HG02852 (cell line): ENCODE data around the gene GALNT17.
"Not testable (repeated sequence)": the region's sequence is repeated elsewhere in the genome, so short reads cannot be mapped to it uniquely, and the experiment has no call there.

Source experiments
- ATAC-seq: cut with Tn5 transposase; IDR thresholded peaks from one replicate; pipeline ENCODE4 v1.9.1; 2021; ENCODE audit warnings: mild to moderate bottlenecking, moderate library complexity; ENCODE audit not compliant: unreplicated experiment

Gene GALNT17

GRCh38 chr7:71547426-71547825 is 415.5 kb downstream of the GALNT17 start:
- no peak for ATAC-seq

- no peak for ATAC-seq
Measured at GRCh38 chr7:71548746-71549145, 416.8 kb downstream of the GALNT17 start.

DNA sequence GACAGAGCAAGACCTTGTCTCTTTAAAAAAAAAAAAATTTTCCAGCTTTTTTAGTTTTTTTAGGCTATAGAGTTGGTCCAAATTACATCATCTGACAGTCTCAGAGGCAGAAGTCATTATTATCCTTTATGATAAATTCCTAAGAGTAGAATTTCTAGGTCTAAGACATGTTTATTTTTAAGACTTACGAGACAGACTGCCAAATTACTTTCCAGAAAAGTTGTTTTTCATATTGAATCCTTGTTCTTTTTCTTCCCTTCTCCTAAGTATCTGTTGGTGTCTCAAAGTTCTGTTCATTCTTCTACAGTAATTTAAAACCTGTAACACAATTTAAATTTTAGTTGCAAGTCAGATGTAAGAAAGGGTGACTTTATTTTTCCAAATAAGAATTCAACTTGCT is 421.4 kb downstream of the GALNT17 start:
- ATAC-seq: no peak

DNA sequence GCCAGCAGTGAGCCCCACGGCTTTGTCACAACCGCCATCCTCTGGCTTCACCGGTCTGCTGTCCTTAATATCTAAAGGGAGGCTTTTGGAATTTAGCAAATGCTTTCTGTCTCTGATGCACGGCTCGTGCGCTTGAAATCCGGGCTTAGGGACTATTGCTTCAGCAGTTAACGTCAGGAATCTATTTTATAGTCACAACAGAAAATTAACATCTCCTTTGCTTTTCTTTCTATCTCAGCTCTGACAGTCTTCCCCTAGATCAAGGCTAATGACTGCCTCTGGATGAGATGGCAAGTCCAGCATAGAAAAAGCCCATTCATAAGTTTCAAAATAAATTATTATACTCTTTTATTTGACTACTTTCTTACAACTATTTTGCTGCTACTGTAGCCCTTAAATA is 423.8 kb downstream of the GALNT17 start:
- ATAC-seq: no peak

GRCh38 chr7:71558806-71559613 is 427.1 kb downstream of the GALNT17 start:
- no peak for ATAC-seq

DNA sequence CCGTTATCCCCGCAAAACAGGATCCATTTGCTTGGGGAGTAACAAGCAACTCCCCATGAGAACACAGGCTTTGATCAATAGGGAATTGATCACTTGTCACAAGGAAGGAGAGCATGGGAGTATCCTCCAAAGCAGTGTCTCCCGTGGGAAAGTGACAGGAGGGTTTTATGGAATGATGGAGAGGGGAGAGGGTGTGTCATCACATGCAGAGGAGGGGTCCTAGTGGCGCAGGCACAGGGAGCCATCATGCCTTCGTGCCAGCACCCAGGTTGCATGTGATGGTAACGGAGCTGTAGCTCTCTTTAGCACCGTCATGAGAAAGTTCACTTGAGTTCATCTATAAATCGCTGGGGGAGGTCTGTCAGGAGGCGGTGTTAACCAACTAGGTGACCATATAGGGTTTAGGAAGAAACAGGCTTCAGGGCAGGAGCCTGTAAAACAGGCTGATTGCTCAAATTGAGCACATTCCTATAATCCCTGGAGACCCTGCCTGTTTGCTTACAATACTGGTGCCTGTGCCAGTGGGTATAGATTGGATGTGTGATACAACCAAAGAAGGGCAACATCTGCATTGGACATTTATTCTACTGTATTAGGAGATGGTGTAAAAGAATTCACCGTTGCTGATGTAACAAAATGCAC is 428.5 kb downstream of the GALNT17 start:
- ATAC-seq: no peak

GRCh38 chr7:71563276-71563675 is 431.3 kb downstream of the GALNT17 start:
- no peak for ATAC-seq

GRCh38 chr7:71566376-71566775 is 434.4 kb downstream of the GALNT17 start:
- no peak for ATAC-seq

DNA sequence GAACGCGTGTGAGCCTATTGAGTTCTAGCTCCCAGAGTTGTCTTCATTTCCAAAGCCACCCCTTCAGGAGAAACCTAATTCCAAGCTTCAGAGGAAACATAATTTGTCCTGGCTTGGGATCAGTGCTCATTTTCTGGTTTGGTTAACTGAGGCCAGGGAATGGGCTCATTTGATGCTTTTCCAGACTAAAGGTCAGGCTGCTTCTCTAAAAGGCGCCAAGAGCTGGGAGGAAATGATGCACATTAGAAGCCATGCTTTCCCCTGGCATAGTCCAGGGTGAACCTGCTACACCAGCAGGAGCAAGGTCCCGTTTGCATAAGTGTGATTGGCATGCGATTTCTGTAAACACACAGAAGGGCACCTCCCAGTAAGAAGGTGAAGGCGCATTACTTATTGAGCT is 435.0 kb downstream of the GALNT17 start:
- ATAC-seq: no peak

GRCh38 chr7:71574153-71574860 is 442.4 kb downstream of the GALNT17 start:
- ATAC-seq: no peak

GRCh38 chr7:71580027-71580426 is 448.1 kb downstream of the GALNT17 start:
- no peak for ATAC-seq

DNA sequence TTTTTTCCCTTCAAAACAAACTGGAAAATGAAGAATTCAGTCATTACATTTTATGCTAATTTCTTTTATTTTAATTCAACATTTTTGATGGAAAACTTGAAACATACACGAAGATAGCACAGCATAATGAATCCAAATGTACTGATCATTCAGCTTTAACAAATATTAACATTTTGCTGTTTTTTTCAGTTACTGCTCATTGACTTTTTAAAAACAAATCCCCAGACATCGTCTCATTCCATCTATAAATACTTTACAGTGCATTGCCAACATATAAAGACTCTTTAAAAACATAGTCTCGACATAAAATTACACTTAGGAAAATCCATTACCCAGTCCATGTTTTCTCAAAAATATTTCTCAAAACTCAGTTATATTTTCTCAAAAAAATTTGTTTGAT is 452.3 kb downstream of the GALNT17 start:
- no peak for ATAC-seq

- no peak for ATAC-seq
Measured at GRCh38 chr7:71591876-71592275, 459.9 kb downstream of the GALNT17 start.

GRCh38 chr7:71592388-71592787 is 460.4 kb downstream of the GALNT17 start:
- ATAC-seq: not testable (repeated sequence)

DNA sequence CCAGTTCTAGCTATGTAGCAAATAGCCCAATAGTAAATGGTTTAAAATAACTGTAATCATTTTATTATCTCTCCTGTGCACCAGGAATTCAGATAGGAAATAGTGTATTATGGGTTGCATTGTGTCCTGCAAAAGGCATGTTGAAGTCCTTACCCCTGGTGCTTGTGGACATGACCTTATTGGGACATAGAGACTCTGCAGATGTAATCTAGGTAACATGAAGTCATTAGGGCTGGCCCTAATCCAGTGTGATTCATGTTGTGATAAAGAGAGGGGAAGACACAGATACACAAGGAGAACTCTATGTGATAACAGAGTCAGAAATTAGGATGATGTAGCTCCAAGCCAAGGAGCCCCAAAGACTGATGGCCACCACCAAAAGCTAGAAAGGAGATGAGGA is 462.8 kb downstream of the GALNT17 start:
- no peak for ATAC-seq

DNA sequence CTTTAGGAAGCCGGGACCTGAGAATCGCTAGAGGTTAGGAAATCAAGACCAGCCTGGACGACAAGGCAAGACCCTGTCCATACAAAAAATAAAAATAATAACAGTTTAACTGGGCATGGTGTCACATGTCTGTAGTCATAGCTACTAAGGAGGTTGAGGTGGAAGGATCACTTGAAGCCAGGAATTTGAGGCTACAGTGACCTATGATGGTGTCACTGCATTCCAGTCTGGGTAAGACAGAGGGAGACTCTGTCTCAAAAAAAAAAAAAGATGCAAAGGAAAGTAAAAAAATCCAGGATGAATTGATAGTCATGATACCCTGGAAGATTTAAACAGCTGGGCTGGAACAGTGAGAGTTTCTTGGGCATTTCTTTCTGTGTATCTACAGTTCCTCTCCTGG is 463.2 kb downstream of the GALNT17 start:
- no peak for ATAC-seq

DNA sequence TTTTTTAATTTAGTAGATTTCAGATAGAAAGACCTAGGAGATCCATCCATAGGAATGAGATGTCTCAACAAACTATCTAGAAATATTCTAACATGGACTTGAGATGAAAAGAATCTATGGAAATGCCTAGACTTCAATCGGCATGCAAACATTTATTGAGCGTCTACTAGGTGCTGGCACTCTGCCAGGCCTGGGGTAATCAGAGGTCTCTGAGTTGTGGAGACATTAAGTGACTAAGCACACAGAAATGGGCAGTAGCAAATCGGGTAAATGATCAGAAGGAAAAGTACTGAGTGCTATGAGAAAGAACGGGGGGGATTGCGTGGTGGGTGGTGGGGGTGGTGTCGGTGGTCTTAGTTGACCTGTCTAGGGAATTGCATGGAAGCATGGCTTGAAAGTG is 466.6 kb downstream of the GALNT17 start:
- no peak for ATAC-seq

- no peak for ATAC-seq
Measured at GRCh38 chr7:71601851-71602250, 469.9 kb downstream of the GALNT17 start.

DNA sequence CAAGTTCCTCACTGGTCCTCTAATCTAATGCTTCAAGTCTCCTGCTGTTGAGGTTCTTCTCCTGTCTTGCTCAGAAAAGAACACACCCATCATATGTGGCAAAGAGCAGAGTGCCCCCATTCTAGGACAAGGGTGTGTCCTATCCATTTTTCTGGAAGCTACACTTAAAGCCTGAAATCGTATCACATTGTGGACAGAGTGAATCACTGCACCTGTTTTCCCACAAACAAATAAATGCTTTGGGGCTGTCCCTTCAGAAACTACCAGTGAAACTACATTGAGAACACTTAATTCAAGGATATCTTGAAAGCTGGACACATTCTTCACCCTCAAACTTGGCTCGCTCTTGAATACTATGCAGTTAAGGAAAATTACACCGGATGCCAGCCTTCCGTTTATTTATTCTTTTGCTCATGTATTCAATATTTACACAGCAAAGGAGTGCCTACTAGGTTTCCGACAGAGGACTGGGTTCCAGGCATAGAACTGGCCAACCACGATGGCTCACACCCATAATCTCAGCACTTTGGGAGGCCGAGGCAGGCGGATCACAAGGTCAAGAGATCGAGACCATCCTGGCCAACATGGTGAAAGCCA is 473.0 kb downstream of the GALNT17 start:
- ATAC-seq: no peak

GRCh38 chr7:71611986-71612385 is 480.0 kb downstream of the GALNT17 start:
- ATAC-seq: no peak

- no peak for ATAC-seq
Measured at GRCh38 chr7:71612911-71613310, 481.0 kb downstream of the GALNT17 start.

DNA sequence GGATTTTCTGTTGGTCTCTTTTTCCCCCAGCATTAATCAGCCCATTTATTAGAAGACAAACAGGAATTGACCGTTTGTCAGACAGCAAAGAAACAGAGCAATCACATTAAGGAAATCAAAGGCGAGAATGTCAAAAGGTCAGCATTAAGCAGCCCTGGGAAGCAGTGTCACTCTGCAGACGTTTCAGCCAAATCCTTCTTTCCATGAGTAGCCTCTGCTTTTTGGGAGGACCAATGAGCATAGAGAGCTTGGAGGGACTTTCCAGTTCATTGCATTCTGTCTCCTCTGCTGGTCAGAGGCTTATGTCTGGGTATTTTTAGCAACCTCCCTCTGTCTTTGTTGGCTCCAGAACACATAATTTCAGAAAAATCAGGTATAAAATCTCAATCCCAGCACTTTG is 481.4 kb downstream of the GALNT17 start:
- ATAC-seq: no peak
